GM19193 (cell line): ENCODE results near the gene FGF10.

ENCODE experiments used
- POLR2A ChIP-seq: IDR thresholded peaks from 4 replicates; pipeline ENCODE4 v1.6.1; 2011; ENCODE audit not compliant: insufficient read depth, insufficient read length; ENCODE audit errors: extremely low read depth

FGF10 gene

DNA sequence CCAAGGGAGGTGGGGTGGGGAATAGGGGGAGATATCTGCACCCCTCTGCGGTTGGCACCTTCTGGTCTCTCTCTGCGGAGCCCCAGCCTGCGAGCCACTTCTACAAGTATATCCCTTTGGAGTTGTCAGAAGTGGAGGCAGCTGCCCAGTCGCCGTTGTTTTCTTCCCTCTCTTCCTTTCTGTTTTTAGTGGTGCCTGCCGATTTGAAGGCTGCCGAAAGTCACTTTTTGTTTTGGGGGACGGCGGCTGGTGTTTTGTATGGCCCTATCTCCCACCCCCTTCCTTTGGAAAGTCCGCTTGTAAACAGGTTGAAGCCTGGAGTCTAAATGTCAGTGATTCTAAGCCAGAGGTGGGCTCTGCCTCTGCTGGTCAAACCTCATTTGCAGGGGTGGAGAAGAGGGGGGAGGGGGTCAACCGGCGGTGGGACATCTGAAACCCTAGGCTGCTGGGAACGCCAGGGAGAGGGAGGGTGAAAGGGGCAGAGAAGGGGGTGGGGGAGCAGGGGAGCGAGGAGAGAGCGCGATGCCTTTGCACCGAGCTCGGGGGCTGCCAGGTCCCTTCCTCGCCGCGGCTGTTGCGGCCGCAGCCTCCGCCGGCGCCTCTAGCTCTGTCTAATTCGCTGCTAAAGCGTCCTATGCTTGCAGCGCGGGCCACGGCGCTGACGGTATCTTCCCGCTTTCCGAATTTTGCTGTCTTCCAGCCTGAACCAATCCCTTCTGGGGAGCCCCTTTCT lies at the start of gene FGF10:
Gene FGF10, minus strand, starts transcription at position 331 of the 733 bp plus-strand sequence. CDS start 738 bp downstream, outside the sequence.
- no peak for TF ChIP-seq POLR2A

DNA sequence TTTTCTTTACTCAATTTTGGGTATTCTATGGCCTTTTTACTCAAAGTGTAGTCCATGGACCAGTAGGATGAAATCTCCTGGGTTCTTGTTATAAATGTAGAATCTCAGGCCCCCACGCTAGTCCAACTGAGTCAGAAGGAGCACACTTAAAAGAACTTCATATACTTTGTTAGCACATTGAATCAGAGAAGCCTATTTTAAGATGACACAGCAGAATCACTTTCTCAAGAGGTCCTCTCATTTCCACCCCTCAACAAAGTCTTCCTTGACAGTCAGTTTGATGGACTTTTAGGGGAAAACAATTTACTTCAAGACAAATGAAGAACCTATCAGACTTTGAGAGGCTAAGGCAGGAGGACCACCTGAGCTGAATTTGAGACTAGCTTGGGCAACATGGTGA lies 37.7 kb upstream of the FGF10 start:
- no peak for TF ChIP-seq POLR2A

GRCh38 chr5:44412286-44412685 lies 23.1 kb upstream of the FGF10 start:
- TF ChIP-seq POLR2A, result no peak

DNA sequence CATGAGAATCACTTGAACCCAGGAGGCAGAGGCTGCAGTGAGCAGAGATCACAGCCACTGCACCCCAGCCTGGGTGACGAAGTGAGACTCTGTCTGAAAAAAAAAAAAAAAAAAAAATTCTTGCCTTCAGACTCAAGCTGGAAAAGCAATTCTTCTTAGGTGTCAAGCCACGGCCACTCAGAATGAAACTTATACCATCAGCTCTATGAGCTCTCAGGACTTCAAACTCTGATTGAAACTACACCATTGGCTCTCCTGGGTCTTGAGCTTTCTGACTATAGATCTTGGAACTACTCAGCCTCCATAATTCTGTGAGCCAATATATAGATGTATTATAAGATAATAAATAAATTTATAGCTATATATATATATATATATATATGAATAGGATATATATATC lies 12.9 kb upstream of the FGF10 start:
- TF ChIP-seq POLR2A, result no peak

DNA sequence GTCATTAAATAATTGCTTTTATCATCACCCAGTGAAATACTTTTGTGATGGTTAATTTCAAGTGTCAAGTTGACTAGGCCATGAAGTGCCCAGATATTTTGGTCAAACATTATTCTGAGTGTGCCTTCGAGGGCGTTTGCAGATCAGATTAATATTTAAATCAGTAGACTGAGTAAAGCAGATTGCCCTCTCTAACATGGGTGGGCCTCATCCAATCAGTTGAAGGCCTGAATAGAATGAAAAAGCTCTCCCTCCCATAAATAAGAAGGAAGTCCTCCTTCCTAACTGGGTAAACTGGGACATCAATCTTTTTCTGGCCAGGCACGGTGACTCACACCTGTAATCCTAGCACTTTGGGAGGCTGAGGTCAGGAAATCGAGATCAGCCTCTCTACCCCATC lies 12.4 kb upstream of the FGF10 start:
- no peak for TF ChIP-seq POLR2A

DNA sequence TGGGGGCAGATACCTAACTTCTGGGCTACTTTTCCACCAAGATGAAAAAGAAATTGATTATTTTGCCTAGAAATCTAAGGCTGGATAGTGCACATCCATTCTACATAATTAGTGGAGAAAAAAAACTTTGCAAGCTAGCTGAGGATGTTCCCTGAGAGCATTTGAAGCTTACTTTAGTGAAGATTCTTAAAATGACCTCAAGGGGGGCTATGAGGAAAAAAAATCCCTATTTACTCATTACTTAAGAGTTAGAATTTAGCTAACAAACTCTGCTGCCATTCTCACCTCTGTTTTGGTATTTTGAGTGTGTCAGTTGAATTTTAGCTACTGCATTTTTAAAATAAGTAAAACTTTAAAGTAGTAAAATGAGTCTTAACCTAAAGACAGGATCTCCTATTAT lies 9.2 kb upstream of the FGF10 start:
- no peak for TF ChIP-seq POLR2A

DNA sequence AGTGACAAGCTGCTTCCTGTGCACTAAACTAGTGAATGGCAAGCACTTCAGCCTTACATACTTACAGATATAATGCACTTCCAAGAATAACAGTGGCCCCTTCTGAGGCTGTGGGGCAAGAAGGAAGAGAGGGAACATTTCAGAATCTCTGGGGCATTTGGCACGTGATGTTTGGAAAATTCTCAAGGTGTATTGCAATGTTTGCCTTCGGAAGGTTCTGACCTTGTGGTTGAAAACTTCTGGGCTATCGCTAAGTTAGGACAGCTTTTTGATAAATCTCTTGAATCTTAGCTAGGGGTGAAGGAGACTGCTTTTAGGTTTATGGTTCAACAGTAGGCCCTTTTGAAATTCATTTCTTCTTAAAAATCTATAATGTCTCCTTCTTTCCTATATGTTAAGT lies 7.1 kb upstream of the FGF10 start:
- TF ChIP-seq POLR2A, result no peak

DNA sequence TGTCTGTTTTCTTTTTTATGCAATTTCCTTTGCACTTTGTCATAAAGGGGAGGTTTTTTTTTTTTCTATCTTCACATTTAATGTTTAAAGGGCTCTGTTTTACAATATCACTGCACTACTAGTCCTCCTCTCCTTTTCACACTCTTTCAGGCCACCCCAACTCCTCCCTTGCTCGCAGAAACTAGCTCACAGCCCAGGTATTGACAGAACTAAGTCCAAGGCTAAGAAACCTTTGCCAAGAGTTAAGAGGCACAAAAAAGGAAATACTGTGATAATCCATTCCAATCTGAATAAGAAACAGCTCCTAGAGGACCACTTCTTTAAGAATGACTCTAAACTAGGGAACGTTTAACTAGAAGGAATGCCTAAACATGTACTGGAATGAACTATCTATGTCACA lies 1.1 kb upstream of the FGF10 start:
- TF ChIP-seq POLR2A, result no peak

DNA sequence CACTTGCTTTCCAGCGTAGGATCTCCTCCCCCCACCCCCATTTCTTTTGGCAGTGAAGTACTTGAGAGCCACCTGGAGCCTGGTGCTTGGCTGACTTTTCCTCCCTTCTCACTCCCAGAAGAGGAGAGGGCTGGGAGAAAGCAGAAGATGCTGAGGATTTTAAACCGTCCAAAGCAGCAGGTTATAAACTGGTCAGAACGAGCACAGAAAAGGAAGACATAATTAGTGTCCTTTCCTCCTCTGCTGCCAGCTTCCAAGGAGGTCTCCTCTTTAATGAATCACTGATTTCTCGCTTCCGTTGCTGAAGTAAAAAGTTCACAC lies 563 bp upstream of the FGF10 start:
- TF ChIP-seq POLR2A, result no peak

- TF ChIP-seq POLR2A, result no peak
Measured at GRCh38 chr5:44388321-44389089, 715 bp downstream of the FGF10 start.

- no peak for TF ChIP-seq POLR2A
Measured at GRCh38 chr5:44387921-44388320, 1.3 kb downstream of the FGF10 start.

GRCh38 chr5:44387406-44387805 lies 1.8 kb downstream of the FGF10 start:
- no peak for TF ChIP-seq POLR2A

- TF ChIP-seq POLR2A, result no peak
Measured at GRCh38 chr5:44385291-44385900, 3.8 kb downstream of the FGF10 start.

- TF ChIP-seq POLR2A, result no peak
Measured at GRCh38 chr5:44384816-44385215, 4.4 kb downstream of the FGF10 start.

GRCh38 chr5:44382894-44383293 lies 6.3 kb downstream of the FGF10 start:
- TF ChIP-seq POLR2A, result no peak

- TF ChIP-seq POLR2A, result no peak
Measured at GRCh38 chr5:44377057-44377456, 12.2 kb downstream of the FGF10 start.
